Measurements from ENCODE around the gene SLC9A9.

Gene SLC9A9

GRCh38 chr3:143693506-143693905, 154.8 kb downstream of the SLC9A9 start:
- no peaks in the 10 kb centered on the region for H3K36me3 ChIP-seq (ENCODE audit: control insufficient read depth, insufficient read depth, low read length)
- H3K9ac ChIP-seq (ENCODE audit: low read length): no peak overlapping the region
- H3K4me1 ChIP-seq (ENCODE audit: control insufficient read depth, insufficient read depth, low read length): no peaks in the 10 kb centered on the region
- no peaks in the 10 kb centered on the region for H3K27me3 ChIP-seq (ENCODE audit: control insufficient read depth, insufficient read depth, low read length)
- H3K4me3 ChIP-seq (ENCODE audit: low read length): no peak overlapping the region
- no peak overlapping the region for H3K27ac ChIP-seq (ENCODE audit: low read depth, low read length)

GRCh38 chr3:143686638-143687197, 161.6 kb downstream of the SLC9A9 start:
- H3K27me3 ChIP-seq (ENCODE audit: control insufficient read depth, insufficient read depth, low read length): no peaks in the 10 kb centered on the region
- no peaks in the 10 kb centered on the region for H3K36me3 ChIP-seq (ENCODE audit: control insufficient read depth, insufficient read depth, low read length)
- no peak overlapping the region for H3K4me3 ChIP-seq (ENCODE audit: low read length)
- no peak overlapping the region for H3K27ac ChIP-seq (ENCODE audit: low read depth, low read length)
- no peaks in the 10 kb centered on the region for H3K4me1 ChIP-seq (ENCODE audit: control insufficient read depth, insufficient read depth, low read length)
- no peak overlapping the region for H3K9ac ChIP-seq (ENCODE audit: low read length)

- H3K4me3 ChIP-seq (ENCODE audit: low read length): no peak overlapping the region
- H3K27me3 ChIP-seq (ENCODE audit: control insufficient read depth, insufficient read depth, low read length): no peaks in the 10 kb centered on the region
- H3K9ac ChIP-seq (ENCODE audit: low read length): no peak overlapping the region
- no peaks in the 10 kb centered on the region for H3K4me1 ChIP-seq (ENCODE audit: control insufficient read depth, insufficient read depth, low read length)
- H3K36me3 ChIP-seq (ENCODE audit: control insufficient read depth, insufficient read depth, low read length): no peaks in the 10 kb centered on the region
- no peak overlapping the region for H3K27ac ChIP-seq (ENCODE audit: low read depth, low read length)
Observed at GRCh38 chr3:143685491-143685890, 162.8 kb downstream of the SLC9A9 start.

- Histone ChIP-seq H3K9ac (ENCODE audit: low read length) (no peak overlapping the region), H3K4me1 (ENCODE audit: control insufficient read depth, insufficient read depth, low read length) (no peaks in the 10 kb centered on the region), H3K4me3 (ENCODE audit: low read length) (no peak overlapping the region), H3K36me3 (ENCODE audit: control insufficient read depth, insufficient read depth, low read length) (no peaks in the 10 kb centered on the region), H3K27me3 (ENCODE audit: control insufficient read depth, insufficient read depth, low read length) (no peaks in the 10 kb centered on the region), H3K27ac (ENCODE audit: low read depth, low read length) (no peak overlapping the region)
Observed at GRCh38 chr3:143677430-143677829, 170.8 kb downstream of the SLC9A9 start.

- Histone ChIP-seq H3K4me3 (ENCODE audit: low read length) (no peak overlapping the region), H3K9ac (ENCODE audit: low read length) (no peak overlapping the region), H3K36me3 (ENCODE audit: control insufficient read depth, insufficient read depth, low read length) (no peaks in the 10 kb centered on the region), H3K27ac (ENCODE audit: low read depth, low read length) (no peak overlapping the region), H3K27me3 (ENCODE audit: control insufficient read depth, insufficient read depth, low read length) (no peaks in the 10 kb centered on the region), H3K4me1 (ENCODE audit: control insufficient read depth, insufficient read depth, low read length) (no peaks in the 10 kb centered on the region)
Observed at GRCh38 chr3:143676747-143677146, 171.5 kb downstream of the SLC9A9 start.

GRCh38 chr3:143676021-143676420, 172.2 kb downstream of the SLC9A9 start:
- H3K27me3 ChIP-seq (ENCODE audit: control insufficient read depth, insufficient read depth, low read length): no peaks in the 10 kb centered on the region
- no peaks in the 10 kb centered on the region for H3K36me3 ChIP-seq (ENCODE audit: control insufficient read depth, insufficient read depth, low read length)

GRCh38 chr3:143674100-143674968, 173.9 kb downstream of the SLC9A9 start:
- no peaks in the 10 kb centered on the region for H3K36me3 ChIP-seq (ENCODE audit: control insufficient read depth, insufficient read depth, low read length)
- H3K4me1 ChIP-seq (ENCODE audit: control insufficient read depth, insufficient read depth, low read length): no peaks in the 10 kb centered on the region
- H3K4me3 ChIP-seq (ENCODE audit: low read length): no peak overlapping the region
- no peak overlapping the region for H3K27ac ChIP-seq (ENCODE audit: low read depth, low read length)
- no peaks in the 10 kb centered on the region for H3K27me3 ChIP-seq (ENCODE audit: control insufficient read depth, insufficient read depth, low read length)
- H3K9ac ChIP-seq (ENCODE audit: low read length): no peak overlapping the region

More at GRCh38 chr3:143676021-143676420, 172.2 kb downstream of the SLC9A9 start:
- Histone ChIP-seq H3K4me1 (ENCODE audit: control insufficient read depth, insufficient read depth, low read length) (no peaks in the 10 kb centered on the region), H3K9ac (ENCODE audit: low read length) (no peak overlapping the region), H3K4me3 (ENCODE audit: low read length) (no peak overlapping the region), H3K27ac (ENCODE audit: low read depth, low read length) (no peak overlapping the region)

- no peak overlapping the region for H3K4me3 ChIP-seq (ENCODE audit: low read length)
- H3K4me1 ChIP-seq (ENCODE audit: control insufficient read depth, insufficient read depth, low read length): no peaks in the 10 kb centered on the region
- H3K27ac ChIP-seq (ENCODE audit: low read depth, low read length): no peak overlapping the region
- H3K36me3 ChIP-seq (ENCODE audit: control insufficient read depth, insufficient read depth, low read length): no peaks in the 10 kb centered on the region
- H3K9ac ChIP-seq (ENCODE audit: low read length): no peak overlapping the region
- H3K27me3 ChIP-seq (ENCODE audit: control insufficient read depth, insufficient read depth, low read length): no peaks in the 10 kb centered on the region
Observed at GRCh38 chr3:143672396-143673165, 175.7 kb downstream of the SLC9A9 start.

GRCh38 chr3:143671626-143672025, 176.6 kb downstream of the SLC9A9 start:
- H3K36me3 ChIP-seq (ENCODE audit: control insufficient read depth, insufficient read depth, low read length): no peaks in the 10 kb centered on the region
- H3K4me3 ChIP-seq (ENCODE audit: low read length): no peak overlapping the region
- no peak overlapping the region for H3K27ac ChIP-seq (ENCODE audit: low read depth, low read length)
- no peak overlapping the region for H3K9ac ChIP-seq (ENCODE audit: low read length)
- no peaks in the 10 kb centered on the region for H3K4me1 ChIP-seq (ENCODE audit: control insufficient read depth, insufficient read depth, low read length)
- H3K27me3 ChIP-seq (ENCODE audit: control insufficient read depth, insufficient read depth, low read length): no peaks in the 10 kb centered on the region

- H3K4me1 ChIP-seq (ENCODE audit: control insufficient read depth, insufficient read depth, low read length): no peaks in the 10 kb centered on the region
- H3K27me3 ChIP-seq (ENCODE audit: control insufficient read depth, insufficient read depth, low read length): no peaks in the 10 kb centered on the region
- H3K4me3 ChIP-seq (ENCODE audit: low read length): no peak overlapping the region
- no peak overlapping the region for H3K27ac ChIP-seq (ENCODE audit: low read depth, low read length)
- no peaks in the 10 kb centered on the region for H3K36me3 ChIP-seq (ENCODE audit: control insufficient read depth, insufficient read depth, low read length)
- H3K9ac ChIP-seq (ENCODE audit: low read length): no peak overlapping the region
Observed at GRCh38 chr3:143668924-143669790, 179.1 kb downstream of the SLC9A9 start.

- no peak overlapping the region for H3K9ac ChIP-seq (ENCODE audit: low read length)
- H3K27me3 ChIP-seq (ENCODE audit: control insufficient read depth, insufficient read depth, low read length): no peaks in the 10 kb centered on the region
- no peak overlapping the region for H3K4me3 ChIP-seq (ENCODE audit: low read length)
- no peak overlapping the region for H3K27ac ChIP-seq (ENCODE audit: low read depth, low read length)
- no peaks in the 10 kb centered on the region for H3K36me3 ChIP-seq (ENCODE audit: control insufficient read depth, insufficient read depth, low read length)
- H3K4me1 ChIP-seq (ENCODE audit: control insufficient read depth, insufficient read depth, low read length): no peaks in the 10 kb centered on the region
Observed at GRCh38 chr3:143668385-143668784, 179.9 kb downstream of the SLC9A9 start.

- Histone ChIP-seq H3K4me1 (ENCODE audit: control insufficient read depth, insufficient read depth, low read length) (no peaks in the 10 kb centered on the region), H3K36me3 (ENCODE audit: control insufficient read depth, insufficient read depth, low read length) (no peaks in the 10 kb centered on the region), H3K27ac (ENCODE audit: low read depth, low read length) (no peak overlapping the region), H3K4me3 (ENCODE audit: low read length) (no peak overlapping the region), H3K27me3 (ENCODE audit: control insufficient read depth, insufficient read depth, low read length) (no peaks in the 10 kb centered on the region), H3K9ac (ENCODE audit: low read length) (no peak overlapping the region)
Observed at GRCh38 chr3:143661677-143662076, 186.6 kb downstream of the SLC9A9 start.
